ENCODE data around the gene PRDX6.

The PRDX6 gene

GRCh38 chr1:173495609-173496267, 18.6 kb downstream of the PRDX6 start:
- in situ Hi-C loops (cut with MboI; ENCODE audit: low pct_unique_long_range_greater_than_20kb, low sequenced_read_pairs, unreplicated experiment), result no loop called here
- DNase-seq (ENCODE audit: low spot score), result no peak
- no peak for TF ChIP-seq CTCF (IDR thresholded peaks at IDR 0.05; ENCODE audit: extremely low read depth, insufficient read depth, missing control alignments)

GRCh38 chr1:173496757-173497320, 19.7 kb downstream of the PRDX6 start:
- no peak for DNase-seq (ENCODE audit: low spot score)
- in situ Hi-C loops (cut with MboI; ENCODE audit: low pct_unique_long_range_greater_than_20kb, low sequenced_read_pairs, unreplicated experiment), result no loop called here
- no peak for TF ChIP-seq CTCF (IDR thresholded peaks at IDR 0.05; ENCODE audit: extremely low read depth, insufficient read depth, missing control alignments)

GRCh38 chr1:173499729-173500128, 22.6 kb downstream of the PRDX6 start:
- in situ Hi-C loops (cut with MboI; ENCODE audit: low pct_unique_long_range_greater_than_20kb, low sequenced_read_pairs, unreplicated experiment), result no loop called here
- TF ChIP-seq CTCF (IDR thresholded peaks at IDR 0.05; ENCODE audit: extremely low read depth, insufficient read depth, missing control alignments), result no peak
- no peak for DNase-seq (ENCODE audit: low spot score)

- DNase-seq (ENCODE audit: low spot score), result no peak
These were observed 25.0 kb downstream of the PRDX6 start for GRCh38 chr1:173502104-173502503.

GRCh38 chr1:173503391-173503790, 26.3 kb downstream of the PRDX6 start:
- no peak for TF ChIP-seq CTCF (IDR thresholded peaks at IDR 0.05; ENCODE audit: extremely low read depth, insufficient read depth, missing control alignments)
- no peak for DNase-seq (ENCODE audit: low spot score)
- in situ Hi-C loops (cut with MboI; ENCODE audit: low pct_unique_long_range_greater_than_20kb, low sequenced_read_pairs, unreplicated experiment), result no loop called here

More at GRCh38 chr1:173502104-173502503, 25.0 kb downstream of the PRDX6 start:
- no peak for TF ChIP-seq CTCF (IDR thresholded peaks at IDR 0.05; ENCODE audit: extremely low read depth, insufficient read depth, missing control alignments)
- in situ Hi-C loops (cut with MboI; ENCODE audit: low pct_unique_long_range_greater_than_20kb, low sequenced_read_pairs, unreplicated experiment), result no loop called here

GRCh38 chr1:173504268-173504667, 27.1 kb downstream of the PRDX6 start:
- no peak for DNase-seq (ENCODE audit: low spot score)
- in situ Hi-C loops (cut with MboI; ENCODE audit: low pct_unique_long_range_greater_than_20kb, low sequenced_read_pairs, unreplicated experiment), result no loop called here
- no peak for TF ChIP-seq CTCF (IDR thresholded peaks at IDR 0.05; ENCODE audit: extremely low read depth, insufficient read depth, missing control alignments)
